Thoracic aorta (tissue), 2 donors: Measurements from ENCODE around the gene SEZ6L. TPM values are rescaled to one million over a fixed set of nuclear protein-coding genes. Genes with fewer than 3 reads are reported as not detected.
"Not testable (repeated sequence)": the region's sequence is repeated elsewhere in the genome, so short reads cannot be mapped to it uniquely, and the experiment has no call there.

ENCODE experiments used
- ATAC-seq: fragments of 150-250 bp; one replicate; pipeline ENCODE4 v1.8.0; 2017; ENCODE audit warnings: low read depth; ENCODE audit not compliant: insufficient number of reproducible peaks, low FRiP score
- DNase-seq: peaks from one replicate; pipeline ENCODE4 v3.0.0-alpha.2; 2020; ENCODE audit warnings: low spot score
- H3K27ac ChIP-seq, 2 donors: fragments of 200-600 bp; sonication (generic); 1 replicate in 1 of 2; 2 replicates in 1 of 2; pipeline ENCODE4 v1.5.1; 2016; ENCODE audit warnings: mild to moderate bottlenecking in 2 of 2, moderate library complexity in 2 of 2
- H3K27me3 ChIP-seq: fragments of 200-600 bp; sonication (generic); replicated peaks from 2 replicates; pipeline ENCODE4 v1.6.0; 2016; ENCODE audit warnings: mild to moderate bottlenecking; ENCODE audit not compliant: insufficient read depth
- H3K36me3 ChIP-seq: fragments of 200-600 bp; sonication (generic); one replicate; pipeline ENCODE4 v1.5.1; 2016
- H3K4me1 ChIP-seq, 2 donors: fragments of 200-600 bp; sonication (generic); 1 replicate in 1 of 2; 2 replicates in 1 of 2; pipeline versions ENCODE4 v1.5.1 to v1.6.0; 2016; ENCODE audit warnings: low read depth in 2 of 2, mild to moderate bottlenecking in 1 of 2; ENCODE audit not compliant: control insufficient read depth in 1 of 2
- H3K4me3 ChIP-seq: fragments of 200-600 bp; sonication (generic); 2 replicates; pipeline ENCODE4 v1.5.1; 2016; ENCODE audit warnings: mild to moderate bottlenecking
- H3K9me3 ChIP-seq: fragments of 200-600 bp; sonication (generic); 2 replicates; pipeline ENCODE4 v1.5.1; 2016
- total RNA-seq, 2 donors: library from RNA; depleted of rRNA; stranded (reverse); fragments of >200 nt; gene quantifications; one replicate each; pipeline versions ENCODE4 v1.1.0 to v1.2.3, GENCODE V29; 2016
- TF ChIP-seq, protein P1 (sequence below): fragments of 200-600 bp; sonication (generic); IDR thresholded peaks from one replicate; pipeline ENCODE4 v1.5.1; 2019; ENCODE audit warnings: antibody characterized with exemption

The SEZ6L gene
- total RNA-seq, 2 donors from 2014 or later = 0.21 TPM; not detected in 1

DNA sequence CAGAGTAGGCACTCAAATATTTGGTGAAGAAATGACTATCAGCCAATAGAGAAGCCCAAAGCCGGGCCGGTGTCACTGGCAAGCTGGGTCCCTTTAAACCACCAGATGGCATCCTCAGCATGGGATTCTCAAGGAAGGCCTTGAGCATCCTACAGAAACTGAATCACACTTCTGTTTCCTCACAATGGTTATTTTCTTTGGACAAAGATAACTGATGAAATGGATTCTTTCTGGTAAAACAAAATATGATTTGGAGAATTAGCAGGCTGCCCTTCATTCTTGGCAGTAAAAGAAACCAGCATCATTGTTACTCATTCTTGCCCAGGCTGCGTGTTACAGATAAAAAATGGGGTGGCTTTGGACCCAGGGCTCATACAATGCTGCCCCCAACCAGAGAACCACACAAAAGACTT, 229.5 kb downstream of the SEZ6L start:
- Histone ChIP-seq H3K27ac (no peak overlapping the region), H3K27me3 (no peaks in the 10 kb centered on the region), H3K36me3 (no peaks in the 10 kb centered on the region), H3K4me3 (no peak overlapping the region), H3K4me1 (no peaks in the 10 kb centered on the region), H3K9me3 (no peaks in the 10 kb centered on the region)
- ATAC-seq (peak; percentile 29), DNase-seq (no peak)
- TF ChIP-seq, protein P1, sequence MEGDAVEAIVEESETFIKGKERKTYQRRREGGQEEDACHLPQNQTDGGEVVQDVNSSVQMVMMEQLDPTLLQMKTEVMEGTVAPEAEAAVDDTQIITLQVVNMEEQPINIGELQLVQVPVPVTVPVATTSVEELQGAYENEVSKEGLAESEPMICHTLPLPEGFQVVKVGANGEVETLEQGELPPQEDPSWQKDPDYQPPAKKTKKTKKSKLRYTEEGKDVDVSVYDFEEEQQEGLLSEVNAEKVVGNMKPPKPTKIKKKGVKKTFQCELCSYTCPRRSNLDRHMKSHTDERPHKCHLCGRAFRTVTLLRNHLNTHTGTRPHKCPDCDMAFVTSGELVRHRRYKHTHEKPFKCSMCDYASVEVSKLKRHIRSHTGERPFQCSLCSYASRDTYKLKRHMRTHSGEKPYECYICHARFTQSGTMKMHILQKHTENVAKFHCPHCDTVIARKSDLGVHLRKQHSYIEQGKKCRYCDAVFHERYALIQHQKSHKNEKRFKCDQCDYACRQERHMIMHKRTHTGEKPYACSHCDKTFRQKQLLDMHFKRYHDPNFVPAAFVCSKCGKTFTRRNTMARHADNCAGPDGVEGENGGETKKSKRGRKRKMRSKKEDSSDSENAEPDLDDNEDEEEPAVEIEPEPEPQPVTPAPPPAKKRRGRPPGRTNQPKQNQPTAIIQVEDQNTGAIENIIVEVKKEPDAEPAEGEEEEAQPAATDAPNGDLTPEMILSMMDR = peak; percentile 56

DNA sequence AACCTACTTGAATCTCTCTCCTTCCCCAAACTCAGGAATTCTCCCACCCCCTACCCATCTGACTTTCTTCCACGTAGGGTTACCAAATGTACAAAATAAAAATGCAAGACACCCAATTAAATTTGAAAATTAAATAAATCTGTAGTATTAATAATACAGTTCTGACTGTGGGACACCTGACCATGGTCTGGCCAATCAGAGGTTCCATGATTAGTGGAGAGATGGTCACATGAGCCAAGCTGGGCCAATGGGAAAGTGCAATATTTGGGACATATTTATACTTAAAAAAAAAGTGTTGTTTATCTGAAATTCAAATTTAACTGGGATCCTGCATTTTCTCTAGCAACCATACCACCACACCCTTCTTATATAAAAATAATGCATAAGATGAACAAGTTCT, 230.0 kb downstream of the SEZ6L start:
- H3K4me1 ChIP-seq = no peaks in the 10 kb centered on the region
- H3K36me3 ChIP-seq = no peaks in the 10 kb centered on the region
- H3K27me3 ChIP-seq = no peaks in the 10 kb centered on the region
- DNase-seq (no peak), ATAC-seq (no peak)
- H3K9me3 ChIP-seq = no peaks in the 10 kb centered on the region
- TF ChIP-seq, protein P1 = no peak
- no peak overlapping the region for H3K27ac ChIP-seq
- no peak overlapping the region for H3K4me3 ChIP-seq

DNA sequence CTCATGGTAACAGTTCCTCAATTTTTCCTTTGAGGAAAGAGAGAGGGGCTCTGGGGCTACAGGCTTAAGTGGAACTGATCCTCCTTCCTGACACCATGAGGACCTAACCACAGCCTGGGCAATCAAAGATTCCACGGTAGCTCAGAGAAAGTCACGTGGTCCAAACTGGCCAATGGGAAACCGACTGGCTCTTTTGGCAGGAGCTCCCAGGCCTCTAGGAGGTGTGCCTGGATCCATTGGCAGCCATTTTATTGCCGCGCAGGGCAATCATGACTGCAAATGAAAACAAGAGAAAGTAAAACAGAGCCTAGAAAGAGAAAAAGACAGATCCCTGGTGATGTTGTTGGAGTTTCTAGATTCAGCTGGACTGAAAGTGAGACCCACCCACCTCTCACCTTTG, 232.5 kb downstream of the SEZ6L start:
- Histone ChIP-seq H3K27ac (no peak overlapping the region), H3K9me3 (no peaks in the 10 kb centered on the region), H3K4me1 (no peaks in the 10 kb centered on the region), H3K27me3 (no peaks in the 10 kb centered on the region), H3K36me3 (no peaks in the 10 kb centered on the region), H3K4me3 (no peak overlapping the region)
- TF ChIP-seq, protein P1 = no peak
- no peak for ATAC-seq
- DNase-seq = no peak

DNA sequence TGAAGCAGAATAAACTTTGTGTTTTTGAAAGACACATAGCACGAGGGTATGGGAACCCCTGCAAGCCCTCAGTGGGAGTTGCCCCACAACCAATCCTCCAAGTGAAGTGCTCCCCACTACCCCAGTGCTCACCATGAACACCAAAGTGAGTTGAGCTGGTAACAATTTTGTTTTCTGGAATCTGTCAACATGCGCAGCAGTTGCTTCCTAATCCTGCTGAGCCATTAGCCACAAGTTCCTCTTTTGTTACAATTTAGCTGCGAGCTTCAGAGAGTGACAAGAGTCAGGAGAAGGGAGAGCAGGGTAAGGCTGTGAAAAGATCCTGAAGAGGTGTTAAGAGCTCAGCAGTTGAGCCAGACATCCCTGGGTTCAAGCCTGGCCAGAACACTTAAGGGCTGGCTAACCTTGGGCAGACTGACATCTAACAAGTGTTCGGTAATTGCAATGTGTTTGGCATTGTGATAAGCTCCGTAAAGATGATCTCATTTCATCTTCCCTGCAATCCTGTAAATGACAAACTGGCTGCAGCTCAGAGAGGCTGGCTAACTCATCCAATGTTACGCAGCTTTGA, 235.7 kb downstream of the SEZ6L start:
- Histone ChIP-seq H3K4me1 (no peaks in the 10 kb centered on the region), H3K27ac (no peak overlapping the region), H3K36me3 (no peaks in the 10 kb centered on the region), H3K4me3 (no peak overlapping the region), H3K27me3 (no peaks in the 10 kb centered on the region), H3K9me3 (no peaks in the 10 kb centered on the region)
- DNase-seq = no peak
- ATAC-seq = no peak
- TF ChIP-seq, protein P1 = no peak

DNA sequence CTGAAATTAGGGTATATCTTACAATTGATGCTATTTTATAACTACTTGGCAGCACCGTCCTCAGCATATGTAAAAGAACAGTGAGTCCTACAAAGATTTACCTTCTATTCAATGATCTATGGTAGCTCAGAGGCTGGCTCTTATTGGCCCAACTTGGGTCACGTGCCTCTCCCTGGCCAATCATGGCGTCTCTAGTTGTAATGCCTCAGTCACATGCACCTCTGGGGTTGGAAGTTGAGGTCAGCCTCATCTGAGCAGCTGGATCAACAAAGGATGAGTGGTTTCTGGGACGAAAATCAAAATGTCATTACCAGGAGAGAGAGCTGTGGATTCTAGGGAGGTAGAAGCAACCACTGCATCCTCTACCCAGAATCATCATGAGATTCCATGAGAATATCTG, 236.9 kb downstream of the SEZ6L start:
- H3K27me3 ChIP-seq = no peaks in the 10 kb centered on the region
- TF ChIP-seq, protein P1 = no peak

DNA sequence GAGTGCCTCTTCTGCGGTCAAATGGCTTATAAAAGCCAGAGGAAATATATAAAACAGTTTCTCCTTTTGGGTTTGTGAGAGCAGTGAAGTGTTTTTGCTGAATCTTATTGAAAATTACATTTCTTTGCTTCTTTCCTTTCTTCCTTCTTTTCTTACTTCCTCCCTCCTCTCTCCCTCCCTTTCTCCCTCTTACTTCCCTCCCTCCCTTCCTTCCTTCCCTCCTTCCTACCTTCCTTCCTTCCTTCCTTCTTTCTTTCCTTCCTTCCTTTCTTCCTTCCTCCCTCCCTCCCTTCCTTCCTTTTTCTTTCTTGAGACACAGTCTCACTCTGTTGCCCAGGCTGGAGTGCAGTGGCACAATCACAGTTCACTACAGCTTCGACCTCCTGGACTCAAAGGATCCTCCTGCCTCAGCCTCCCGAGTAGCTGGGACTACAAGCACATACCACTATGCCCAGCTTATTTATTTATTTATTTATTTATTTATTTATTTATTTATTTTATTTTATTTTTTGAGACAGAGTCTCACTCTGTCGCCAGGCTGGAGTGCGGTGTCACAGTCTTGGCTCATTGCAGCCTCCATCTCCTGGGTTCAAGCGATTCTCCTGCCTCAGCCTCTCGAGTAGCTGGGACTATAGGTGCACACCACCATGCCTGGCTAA, 239.4 kb downstream of the SEZ6L start:
- not testable (repeated sequence) for H3K27ac ChIP-seq, H3K4me1 ChIP-seq, H3K36me3 ChIP-seq, H3K27me3 ChIP-seq, H3K4me3 ChIP-seq, DNase-seq, ATAC-seq, H3K9me3 ChIP-seq

More for the DNA sequence above, 236.9 kb downstream of the SEZ6L start:
- DNase-seq = no peak
- no peak overlapping the region for H3K4me3 ChIP-seq
- ATAC-seq = no peak
- no peaks in the 10 kb centered on the region for H3K4me1 ChIP-seq
- no peak overlapping the region for H3K27ac ChIP-seq
- no peaks in the 10 kb centered on the region for H3K9me3 ChIP-seq
- no peaks in the 10 kb centered on the region for H3K36me3 ChIP-seq
